Muscle of arm (tissue), 12 donors: ENCODE data around the gene GAB2. TPM values are rescaled to one million over a fixed set of nuclear protein-coding genes. Genes with fewer than 3 reads are reported as not detected.
"Not testable (repeated sequence)": the region's sequence is repeated elsewhere in the genome, so short reads cannot be mapped to it uniquely, and the experiment has no call there.

Experiments
- DNase-seq: peaks from one replicate; pipeline ENCODE4 v3.0.0-alpha.2; 2013
- polyA plus RNA-seq, 12 donors: library from polyadenylated mRNA; unstranded; fragments of 120-200 nt; gene quantifications; one replicate each; pipeline ENCODE4 v1.2.1, GENCODE V29; 2013; ENCODE audit not compliant: insufficient read length in 12 of 12

The GAB2 gene
- polyA plus RNA-seq, 12 donors = 11.2 to 19.4 (median 12.9) TPM; not detected in 1

DNA sequence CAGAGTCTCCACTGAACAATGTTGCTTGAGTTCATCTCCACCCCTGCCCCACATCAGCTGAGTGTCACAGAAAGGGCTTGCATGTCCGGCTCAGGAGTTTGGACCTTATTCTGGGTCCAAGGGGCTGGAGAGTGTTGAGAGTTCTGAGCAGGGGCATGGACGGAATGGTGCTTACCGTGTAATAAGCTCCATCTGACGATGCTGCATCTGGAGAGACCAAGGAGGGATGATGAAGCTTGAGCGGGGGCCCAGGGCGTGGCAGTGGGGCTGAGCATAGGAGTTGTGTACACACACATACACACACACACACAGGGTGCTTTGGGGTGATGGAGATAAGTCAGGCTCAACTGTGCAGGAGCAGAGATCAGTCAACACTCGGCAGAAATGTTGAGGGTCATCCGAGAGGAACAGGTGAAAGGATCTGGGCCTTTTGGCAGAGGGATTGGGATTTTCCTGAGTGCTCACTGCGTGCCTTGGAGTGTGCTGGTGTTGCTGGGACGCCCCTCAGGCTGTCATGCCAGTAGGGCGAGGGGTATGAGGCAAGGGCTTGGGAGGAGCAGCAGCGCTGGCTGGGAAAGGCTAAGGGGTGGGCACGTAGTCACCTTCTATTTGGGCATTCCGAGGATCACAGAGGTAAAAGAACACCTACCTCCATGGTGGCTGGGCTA lies 226.6 kb downstream of the GAB2 start:
- DNase-seq = no peak

DNA sequence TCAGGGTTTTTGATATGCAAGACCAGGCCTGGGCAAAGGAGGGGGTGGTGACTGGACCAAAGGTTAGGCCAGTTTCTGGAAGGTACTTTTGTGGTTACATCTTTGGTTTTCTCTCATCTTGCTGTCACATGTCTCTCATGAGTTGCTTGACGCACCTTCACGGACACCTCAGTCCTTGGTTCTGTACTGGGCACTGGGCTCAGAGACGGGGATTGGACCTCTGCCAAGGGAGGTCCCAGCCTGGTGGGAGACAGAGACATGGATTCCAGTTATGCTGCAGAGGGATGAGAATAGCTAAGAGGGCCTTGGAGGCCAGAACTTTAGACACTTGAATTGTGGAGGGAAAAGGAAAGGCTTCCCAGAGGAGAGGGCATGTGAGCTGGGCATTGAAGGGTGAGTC lies 227.2 kb downstream of the GAB2 start:
- no peak for DNase-seq

DNA sequence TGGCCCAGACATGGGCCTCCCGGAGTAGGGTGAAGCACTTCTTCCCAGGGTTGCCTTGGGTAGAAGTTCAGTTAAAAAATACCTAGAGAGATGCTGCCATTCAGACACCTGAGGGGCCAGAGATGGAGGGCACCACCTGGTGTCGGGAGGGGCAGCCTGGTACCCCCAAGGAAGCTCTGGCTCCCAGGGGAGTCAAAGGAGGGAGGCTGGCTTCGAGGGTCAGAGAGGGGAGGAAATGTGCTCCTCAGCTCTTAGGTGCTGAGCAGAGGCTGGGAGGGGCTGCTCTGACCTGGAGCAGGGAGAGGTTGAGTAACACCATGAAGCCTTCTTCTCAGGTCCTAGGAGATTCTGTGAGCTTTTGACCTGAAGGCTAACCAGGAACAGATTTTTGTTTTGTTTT lies 227.8 kb downstream of the GAB2 start:
- no peak for DNase-seq

DNA sequence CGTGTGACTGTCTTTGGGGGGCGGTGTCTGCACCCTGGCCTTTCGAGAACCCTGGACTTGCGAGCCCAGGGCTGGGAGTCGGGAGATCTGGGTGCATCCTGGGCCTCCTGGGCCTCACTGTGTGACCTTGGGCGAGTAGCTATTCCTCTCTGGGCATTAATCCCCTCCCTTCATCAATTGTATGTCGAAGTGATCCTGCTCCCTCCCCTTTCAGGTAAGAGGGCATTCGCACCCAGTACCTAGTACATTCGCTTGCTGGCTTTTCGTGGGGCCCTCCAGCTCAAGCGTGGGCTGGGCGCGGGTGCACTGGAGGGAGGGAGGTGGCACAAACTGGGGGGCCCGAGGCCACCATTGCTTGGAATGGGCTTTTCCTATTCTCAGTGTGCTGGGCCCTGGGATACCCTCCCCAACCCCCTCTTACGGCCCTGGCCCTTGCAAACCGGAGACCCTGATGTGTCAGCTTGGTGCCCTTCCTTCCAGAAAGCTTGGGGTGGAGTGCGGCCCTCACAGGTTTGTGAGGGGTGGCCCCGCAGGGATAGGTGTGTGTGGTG lies 228.4 kb downstream of the GAB2 start:
- DNase-seq = no peak

DNA sequence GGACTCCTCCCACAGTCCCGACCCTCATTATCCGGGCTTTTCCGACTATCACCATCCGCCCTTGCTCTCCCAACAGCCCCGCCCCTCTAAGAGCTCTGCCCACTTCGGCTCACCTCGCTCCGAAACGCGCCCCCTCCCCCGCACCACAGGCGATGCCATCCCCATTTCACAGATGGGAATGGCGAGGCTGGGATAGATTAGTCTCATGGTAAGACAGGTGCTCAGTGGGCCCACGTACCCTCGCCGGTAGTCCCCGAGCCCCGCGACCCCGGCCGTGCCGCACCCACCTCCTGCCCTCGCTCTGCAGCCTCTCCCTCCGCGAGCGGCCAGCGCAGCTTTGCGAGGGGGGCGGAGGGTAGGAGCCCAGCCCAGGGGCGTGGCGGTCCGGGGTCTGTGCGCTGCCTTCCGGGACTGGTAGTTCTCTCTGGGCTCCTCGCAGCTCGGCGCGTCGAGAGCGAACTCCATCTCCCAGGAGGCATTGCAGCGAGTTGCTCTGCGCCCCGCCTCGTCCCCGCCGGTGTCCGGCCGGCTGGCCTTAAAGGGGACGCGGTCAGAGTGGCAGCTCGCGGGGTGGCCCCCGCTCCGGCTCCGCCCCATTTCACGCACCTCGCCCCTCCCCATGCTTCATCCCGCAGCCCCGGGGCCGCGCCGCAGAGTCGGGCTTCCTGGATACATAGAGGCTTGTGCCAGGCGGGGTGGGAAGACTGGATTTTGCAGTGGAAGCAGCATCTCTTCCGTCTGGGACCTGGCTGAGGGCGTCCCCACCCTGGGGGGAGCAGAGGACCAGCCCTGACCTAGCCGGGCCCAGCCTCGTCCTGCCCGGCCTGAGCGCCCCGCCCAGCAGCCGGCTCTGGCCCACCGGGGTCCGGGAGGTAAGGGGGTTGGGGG lies 229.1 kb downstream of the GAB2 start, which contains the start of the genes KCTD21 and USP35:
Gene KCTD21, minus strand, starts transcription at position 341 of the 888 bp plus-strand sequence. CDS start 14,072 bp downstream, outside the sequence.
Gene USP35, plus strand, starts transcription at position 634 of the 888 bp plus-strand sequence. CDS start 7,327 bp downstream, outside the sequence.
- peak; percentile 98 for DNase-seq

DNA sequence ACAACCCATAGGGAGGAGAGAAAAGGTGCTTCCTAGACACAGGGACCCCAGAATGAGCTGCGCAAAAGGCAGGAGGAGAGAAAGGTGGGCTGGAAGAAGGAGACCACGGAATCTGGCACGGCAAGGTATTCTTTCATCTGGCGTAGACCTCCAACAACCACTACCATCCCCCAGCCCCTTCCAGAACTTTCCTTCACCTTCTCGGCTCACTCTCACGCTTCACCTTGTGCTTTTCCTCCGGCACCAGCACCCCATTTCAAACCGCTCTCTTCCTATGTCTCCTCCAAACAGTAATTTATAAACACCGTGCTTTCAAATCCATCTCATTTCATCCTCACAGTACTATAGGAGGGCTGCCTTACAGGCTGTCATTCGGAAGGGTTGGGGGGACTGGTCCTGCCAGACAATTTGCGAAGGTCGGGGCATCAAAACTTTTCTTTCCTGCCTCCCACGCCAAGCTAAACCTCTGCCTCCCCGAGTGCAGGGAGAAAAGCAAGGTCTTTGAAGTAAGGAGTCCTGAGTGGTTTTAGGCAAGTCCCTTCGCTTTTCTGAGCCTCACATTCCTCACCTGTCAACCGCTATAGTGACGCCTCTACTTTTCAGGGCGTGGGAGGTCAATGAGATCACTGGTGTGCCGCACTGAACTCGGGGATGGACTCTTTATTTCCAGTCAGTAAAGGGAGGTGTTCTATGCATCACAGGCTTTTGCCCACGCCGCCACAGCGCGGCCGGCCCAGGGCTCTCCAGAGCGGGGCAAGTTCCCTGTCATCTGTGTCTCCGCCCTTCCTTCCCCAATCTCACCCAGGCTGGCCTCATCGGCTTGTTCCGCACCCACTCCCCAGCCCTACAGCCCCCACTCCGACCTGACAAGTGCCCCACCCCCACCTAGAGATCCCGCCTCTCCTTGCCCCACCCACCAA lies 230.0 kb downstream of the GAB2 start:
- no peak for DNase-seq

DNA sequence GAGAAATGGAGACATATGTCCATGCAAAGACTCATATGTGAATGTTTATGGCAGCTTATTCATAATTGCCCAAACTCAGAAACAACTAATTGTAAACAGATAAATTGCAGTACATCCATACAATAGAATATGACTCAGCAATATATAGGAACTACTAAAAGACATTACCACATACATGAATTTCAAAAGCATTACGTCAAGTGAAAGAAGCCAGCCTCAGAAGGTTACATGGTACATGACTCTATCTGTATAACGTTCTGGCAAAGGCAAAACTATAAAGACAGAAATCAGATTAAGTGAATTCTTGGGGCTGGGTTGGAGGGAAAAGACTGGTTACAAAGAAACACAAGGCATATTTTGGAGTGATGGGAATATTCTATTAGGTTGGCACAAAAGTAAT lies 236.4 kb downstream of the GAB2 start:
- DNase-seq = no peak

DNA sequence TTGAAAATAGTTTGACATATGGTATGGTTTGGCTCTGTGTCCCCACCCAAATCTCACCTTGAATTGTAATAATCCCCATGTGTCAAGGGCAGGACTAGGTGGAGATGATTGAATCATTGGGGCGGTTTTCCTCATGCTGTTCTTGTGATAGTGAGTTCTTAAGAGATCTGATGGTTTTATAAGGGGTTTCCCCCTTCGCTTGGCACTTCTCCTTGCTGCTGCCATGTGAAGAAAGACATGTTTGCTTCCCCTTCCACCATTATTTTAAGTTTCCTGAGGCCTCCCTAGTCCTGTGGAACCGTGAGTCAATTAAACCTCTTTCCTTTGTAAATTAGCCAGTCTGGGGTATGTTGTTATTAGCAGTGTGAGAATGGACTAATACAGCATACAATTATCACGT lies 236.9 kb downstream of the GAB2 start:
- DNase-seq = no peak

DNA sequence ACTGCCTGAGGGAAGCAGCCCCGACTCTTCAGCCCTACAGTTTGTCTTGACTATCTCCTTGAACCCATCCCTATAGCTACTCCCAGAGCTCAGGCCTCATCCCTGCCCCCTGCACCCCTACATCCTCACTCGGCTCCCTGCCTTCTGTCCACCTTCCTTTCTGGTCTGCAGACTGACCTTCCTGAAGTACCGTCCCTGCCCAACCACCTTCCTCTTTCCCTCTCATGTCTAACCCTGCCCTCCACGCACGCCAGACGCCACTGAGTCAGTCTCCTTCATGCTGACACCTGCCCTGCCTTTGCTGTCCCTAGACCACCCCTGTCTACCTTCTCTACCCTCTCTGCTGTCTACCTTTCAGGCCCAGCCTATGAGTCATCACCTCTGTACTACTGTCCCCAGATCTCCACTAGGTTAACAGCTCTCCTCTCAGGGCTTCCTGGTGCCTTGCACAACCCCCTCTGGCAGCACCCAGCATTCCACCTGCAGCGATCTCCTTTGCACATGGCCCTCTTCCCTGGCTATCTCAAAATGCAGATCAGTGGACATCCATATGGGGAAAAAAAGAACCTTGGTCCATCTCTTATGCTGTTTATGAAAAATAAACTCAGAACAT lies 238.1 kb downstream of the GAB2 start:
- no peak for DNase-seq

DNA sequence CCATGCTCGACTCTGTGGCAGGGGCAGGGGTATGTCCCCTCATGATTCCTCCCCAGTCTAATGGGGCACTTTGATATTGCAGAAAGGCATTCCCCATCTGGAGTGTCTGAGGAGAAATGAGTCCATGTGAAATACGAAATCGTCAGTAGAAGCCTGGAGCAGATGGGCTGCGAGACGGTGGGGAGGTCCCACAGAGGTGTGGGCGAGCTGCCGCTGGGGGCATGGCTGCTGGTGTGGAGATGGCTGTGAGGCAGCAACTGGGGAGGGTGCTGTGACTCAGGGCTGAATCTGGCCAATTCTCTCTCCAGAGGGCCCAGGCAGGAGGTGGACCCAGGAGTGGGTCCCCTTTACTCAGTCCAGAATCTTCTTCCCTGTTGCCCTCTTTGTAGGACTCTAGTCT lies 240.4 kb downstream of the GAB2 start:
- no peak for DNase-seq

DNA sequence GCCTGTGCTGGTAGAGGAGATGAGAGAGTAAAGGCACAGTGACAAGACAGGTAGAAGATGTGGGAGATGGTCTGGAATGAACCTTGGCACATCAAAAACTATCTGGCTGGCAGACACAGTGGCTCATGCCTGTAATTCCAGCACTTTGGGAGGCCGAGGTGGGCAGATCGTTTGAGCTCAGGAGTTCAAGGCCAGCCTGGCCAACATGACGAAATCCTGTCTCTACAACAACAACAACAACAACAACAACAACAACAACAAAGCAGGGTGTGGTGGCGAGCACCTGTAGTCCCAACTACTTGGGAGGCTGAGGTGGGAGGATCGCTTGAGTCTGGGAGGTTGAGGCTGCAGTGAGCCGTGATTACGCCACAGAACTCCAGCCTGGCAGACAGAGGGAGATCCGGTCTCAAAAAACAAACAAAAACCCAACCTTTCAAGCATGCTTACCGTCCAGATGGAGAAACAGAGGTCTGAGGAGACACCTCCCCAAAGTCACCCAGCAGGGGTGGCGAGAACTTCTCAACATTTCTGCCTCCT lies 240.9 kb downstream of the GAB2 start:
- DNase-seq = no peak

DNA sequence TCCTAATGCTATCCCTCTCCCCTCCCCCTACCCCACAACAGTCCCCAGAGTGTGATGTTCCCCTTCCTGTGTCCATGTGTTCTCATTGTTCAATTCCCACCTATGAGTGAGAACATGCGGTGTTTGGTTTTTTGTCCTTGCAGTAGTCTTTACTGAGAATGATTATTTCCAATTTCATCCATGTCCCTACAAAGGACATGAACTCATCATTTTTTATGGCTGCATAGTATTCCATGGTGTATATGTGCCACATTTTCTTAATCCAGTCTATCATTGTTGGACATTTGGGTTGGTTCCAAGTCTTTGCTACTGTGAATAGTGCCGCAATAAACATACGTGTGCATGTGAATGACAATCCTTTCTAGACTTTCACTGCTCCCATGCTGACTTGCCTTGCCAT lies 241.8 kb downstream of the GAB2 start:
- not testable (repeated sequence) for DNase-seq

DNA sequence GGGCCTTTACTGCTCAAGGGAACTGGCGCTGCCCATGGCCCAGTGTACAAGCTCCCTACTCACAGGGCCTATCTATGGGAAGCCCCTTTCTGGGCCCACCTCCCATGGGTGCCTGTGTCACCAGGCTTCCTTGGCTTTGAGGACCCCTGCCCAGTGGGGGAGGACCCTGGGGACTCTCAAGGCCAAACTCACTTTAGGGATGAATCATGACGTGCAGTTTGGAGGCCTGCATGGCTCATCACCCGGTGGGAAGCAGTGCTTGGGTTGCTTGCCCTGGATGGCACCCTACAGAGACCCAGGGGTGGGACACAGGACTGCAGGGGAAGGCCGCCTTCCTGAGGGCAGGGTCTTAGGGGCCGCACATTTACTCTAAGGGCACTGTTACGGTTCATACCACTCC lies 245.7 kb downstream of the GAB2 start:
- DNase-seq = no peak

DNA sequence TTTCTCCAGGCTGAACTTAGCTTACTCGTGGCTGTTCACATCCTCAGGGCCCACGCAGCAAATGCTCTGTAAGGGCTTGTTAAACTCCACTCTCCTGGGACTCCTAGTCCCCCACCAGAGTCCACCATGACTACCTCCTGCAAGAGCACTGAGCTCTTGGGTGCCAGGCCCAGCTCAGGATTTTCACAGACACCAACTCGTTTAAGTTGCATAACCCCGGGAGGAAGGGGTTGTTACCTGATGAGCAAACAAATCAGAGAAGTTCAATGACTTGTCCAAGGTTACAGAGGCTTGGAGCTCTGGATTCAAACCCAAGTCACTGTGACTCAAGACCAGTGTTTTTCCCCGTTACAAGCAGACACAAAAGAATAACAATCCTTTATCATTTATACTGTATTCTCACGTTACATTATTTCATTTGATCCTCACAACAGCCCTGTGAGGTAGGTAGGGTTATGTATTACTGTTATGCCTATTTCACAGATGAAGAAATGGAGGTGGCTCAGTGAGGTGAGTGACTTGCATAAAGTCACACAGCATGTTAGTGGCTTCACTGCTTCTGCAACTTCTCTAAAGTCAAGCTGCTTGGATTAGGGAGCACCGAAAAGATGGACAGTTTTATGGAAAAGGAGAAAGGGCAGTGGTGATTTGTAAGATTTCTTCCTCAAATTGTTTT lies 246.6 kb downstream of the GAB2 start:
- DNase-seq = no peak

DNA sequence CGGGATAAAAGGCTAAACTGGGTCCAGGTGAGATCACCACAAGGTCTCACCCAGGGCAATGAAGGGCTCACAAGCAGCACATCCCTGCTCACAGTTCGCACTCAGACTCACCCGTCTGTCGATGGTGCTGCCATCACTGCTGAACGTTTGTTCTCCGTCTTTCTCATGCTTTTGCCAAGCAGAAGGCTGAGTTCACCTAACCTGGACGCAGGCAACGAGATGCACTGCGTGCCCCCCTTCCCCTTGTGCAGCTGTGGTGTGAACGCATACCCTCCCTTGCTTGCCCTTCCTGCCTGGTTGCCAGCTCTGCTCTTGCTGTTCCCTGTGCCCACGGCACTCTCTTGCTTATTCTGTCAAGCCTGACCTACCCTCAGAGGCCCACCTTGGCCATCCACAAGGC lies 247.2 kb downstream of the GAB2 start:
- no peak for DNase-seq

DNA sequence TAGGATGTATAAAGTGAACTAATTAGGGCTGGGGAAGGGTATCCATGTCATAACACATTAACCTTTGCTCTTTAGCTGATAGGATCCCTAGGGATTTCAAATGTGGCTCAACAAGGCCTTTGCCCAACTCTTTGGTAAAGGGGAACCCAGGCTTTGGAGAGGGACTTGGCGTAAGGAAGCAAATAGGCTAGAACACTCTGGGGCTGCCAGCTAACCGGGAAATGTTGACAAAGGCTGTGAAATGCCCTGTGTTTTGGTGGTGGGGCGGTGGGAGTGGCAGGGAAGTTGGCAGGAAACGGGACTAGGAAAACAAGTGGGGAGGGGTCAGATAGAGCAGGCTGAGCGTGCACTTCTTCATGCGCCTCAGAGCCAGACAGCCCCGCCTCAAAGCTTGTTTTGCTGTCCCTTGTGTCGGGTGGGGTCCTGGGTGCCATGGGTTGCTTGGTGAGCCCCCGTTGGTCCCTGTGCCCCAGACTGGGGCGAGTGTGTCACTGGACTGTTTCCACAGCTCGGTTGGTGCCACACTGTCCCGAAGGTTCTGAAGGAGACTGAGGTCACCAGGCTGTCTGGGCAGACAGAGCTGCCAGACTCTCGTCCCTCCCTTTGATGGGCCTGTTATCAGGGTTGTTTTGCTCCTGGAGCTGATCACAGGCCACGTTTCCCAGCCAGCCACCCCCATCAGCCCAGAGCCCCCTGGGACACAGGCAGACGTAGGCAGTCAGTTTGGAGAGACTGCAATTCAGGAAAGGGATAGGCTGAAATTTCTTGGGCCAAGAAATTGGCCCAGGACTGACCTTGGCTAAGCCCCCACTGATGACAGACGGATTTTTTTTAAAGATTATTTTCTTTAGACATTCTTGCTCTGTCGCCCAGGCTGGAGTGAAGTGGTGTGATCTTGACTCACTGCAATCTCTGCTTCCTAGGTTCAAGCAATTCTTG lies 248.8 kb downstream of the GAB2 start:
- DNase-seq = peak; percentile 43

DNA sequence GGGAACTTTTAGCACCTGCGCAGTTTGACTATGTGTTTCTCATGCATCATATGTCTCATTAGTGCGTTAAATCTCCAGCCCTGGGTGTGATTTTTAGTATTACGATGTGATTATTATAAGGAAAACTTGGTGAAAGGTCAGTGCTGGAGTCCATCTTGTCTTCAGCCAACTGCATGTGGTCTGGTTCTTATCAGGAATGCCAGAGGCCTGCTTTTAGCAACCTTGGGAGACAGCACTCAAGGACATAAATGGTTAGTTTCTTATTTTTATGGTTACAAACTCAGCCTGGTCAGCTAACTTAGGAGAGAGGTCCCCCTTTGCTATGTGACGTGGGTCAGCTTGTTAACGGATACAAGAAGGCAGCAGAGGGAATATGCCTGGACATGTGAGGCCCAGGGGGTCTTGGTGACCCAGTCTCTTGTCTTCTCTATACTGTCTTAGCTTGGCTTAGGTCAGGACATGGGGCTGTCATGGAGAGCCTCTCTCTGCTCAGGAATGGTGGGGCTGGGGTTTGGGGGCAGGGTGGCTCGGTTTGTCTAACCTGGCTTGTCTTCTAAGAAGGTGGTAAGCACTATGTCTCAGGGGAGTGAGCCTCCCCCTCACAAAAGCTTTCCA lies 250.7 kb downstream of the GAB2 start:
- DNase-seq = no peak
